CD4-positive, alpha-beta T cell treated with Interleukin-21 for 1 hour (primary cell): ENCODE results near the gene C10orf53.
"Not testable (repeated sequence)": the region's sequence is repeated elsewhere in the genome, so short reads cannot be mapped to it uniquely, and the experiment has no call there.

ENCODE experiments used
- DNase-seq: peaks from one replicate; pipeline ENCODE4 v3.0.0-alpha.2; 2020

C10orf53 gene

GRCh38 chr10:49688261-49688846 is 8.9 kb downstream of the C10orf53 start:
- DNase-seq: no peak

GRCh38 chr10:49688920-49689319 is 9.5 kb downstream of the C10orf53 start:
- DNase-seq: no peak

- DNase-seq: no peak
These were observed 10.5 kb downstream of the C10orf53 start for GRCh38 chr10:49689882-49690510.

DNA sequence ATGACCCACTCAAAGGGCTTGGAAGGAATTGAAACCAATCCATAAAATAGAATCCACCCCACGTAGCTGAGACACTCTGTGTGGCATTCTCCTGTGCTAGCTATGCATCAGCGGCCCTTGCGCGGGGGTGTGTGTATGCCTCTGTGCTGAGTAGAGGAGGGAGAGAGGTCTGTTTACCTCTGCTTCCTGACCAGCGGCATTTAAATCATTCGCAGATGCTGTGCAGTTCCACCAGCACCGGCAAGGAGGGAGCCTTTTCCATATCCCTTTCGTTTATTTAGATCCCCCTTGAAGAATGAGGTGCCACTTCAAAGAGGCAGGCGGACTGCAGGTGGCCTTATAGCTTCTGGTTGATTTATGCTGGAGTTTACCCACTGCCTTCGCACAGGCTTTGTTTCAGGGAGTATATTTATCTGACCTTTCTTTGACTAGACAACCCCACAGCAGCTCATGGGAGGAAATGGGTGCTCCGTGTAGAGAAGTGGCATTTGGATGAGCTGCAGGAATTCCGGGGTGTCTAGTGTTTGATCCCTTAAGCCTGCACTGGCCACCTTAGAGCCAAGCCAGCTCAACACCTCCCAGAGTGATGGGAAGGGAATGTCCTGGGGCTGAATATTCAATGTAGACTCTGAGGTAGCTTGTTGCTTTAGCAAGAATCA is 11.4 kb downstream of the C10orf53 start:
- no peak for DNase-seq

- no peak for DNase-seq
These were observed 12.1 kb downstream of the C10orf53 start for GRCh38 chr10:49691588-49691987.

GRCh38 chr10:49694466-49694865 is 15.0 kb downstream of the C10orf53 start:
- no peak for DNase-seq

GRCh38 chr10:49696311-49696710 is 16.9 kb downstream of the C10orf53 start:
- DNase-seq: no peak

DNA sequence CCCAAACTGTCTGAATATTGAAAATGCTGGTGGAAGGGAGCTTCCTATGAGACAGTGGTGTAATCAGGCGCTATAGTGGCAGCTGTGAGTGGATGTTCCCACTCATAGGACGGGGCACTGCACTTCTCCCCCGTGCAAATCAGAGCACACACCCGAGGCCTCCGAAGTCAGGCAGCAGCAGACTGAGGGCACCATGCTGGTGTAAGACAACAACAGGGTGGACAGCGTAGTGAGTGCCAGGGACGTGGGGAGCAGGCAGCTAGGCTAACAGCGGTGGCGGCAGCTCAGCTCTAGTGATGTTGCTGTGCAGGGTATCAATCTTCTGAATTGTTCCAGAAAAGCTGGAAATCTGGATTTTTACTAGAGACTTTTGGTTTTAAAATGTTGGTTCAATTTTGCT is 19.2 kb downstream of the C10orf53 start:
- no peak for DNase-seq

DNA sequence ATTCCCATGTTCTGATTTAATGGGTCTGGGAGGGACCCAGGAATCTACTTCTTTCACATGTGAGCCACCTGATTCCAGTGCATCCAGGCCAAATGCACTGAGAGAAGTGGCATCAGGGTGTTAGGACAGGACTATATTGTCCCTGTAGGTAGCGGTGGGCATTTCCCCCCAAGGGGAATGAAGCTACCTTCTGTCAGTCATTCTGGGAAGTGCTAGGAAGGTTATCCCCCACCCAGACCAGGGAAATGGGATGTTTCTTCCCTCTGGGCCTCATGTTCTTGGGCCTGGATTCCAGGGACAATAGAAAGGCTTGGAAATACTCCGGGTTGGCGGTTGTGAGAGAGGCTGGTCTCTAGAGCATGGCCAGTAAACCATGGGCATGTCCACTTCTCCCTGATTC is 20.8 kb downstream of the C10orf53 start:
- no peak for DNase-seq

- no peak for DNase-seq
These were observed 21.5 kb downstream of the C10orf53 start for GRCh38 chr10:49700997-49701396.

GRCh38 chr10:49707585-49707984 is 28.1 kb downstream of the C10orf53 start:
- DNase-seq: no peak

DNA sequence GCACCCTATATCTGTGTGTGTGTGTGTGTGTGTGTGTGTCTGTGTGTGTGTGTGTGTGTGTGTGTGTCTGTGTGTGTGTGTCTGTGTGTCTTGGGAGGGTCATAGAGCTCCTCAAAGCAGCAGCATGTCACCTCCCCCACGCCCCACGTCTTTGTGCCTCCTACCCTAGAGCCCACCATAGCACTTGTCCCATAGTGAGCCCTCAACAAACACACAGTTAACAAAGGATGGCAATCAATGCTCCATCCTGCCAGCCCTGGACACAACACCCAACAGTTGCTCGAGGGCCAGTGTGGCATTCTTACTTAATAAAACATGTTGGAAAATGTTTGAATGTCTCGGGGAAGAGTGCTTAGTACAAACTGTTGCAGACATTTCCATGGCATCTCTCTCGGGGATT is 30.5 kb downstream of the C10orf53 start:
- DNase-seq: no peak

DNA sequence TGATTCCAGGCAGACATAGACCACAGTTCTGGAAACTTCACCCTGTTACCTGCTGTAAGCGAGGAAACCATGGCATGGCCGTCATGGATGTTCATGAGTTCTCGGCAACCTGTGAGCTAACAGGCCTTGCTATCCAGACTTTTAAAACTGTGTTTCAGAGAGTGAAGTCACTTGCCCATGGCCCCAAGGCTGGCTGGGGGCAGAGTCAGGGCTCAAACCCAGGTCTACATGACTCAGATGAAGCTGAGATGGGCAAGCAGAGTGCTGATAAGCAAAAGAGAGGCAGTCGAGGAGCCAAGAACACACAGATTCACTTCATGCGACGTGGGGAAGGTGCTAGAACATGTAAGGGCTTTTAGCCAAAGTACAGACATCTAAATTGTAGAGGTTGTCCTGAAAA is 31.5 kb downstream of the C10orf53 start:
- DNase-seq: no peak

DNA sequence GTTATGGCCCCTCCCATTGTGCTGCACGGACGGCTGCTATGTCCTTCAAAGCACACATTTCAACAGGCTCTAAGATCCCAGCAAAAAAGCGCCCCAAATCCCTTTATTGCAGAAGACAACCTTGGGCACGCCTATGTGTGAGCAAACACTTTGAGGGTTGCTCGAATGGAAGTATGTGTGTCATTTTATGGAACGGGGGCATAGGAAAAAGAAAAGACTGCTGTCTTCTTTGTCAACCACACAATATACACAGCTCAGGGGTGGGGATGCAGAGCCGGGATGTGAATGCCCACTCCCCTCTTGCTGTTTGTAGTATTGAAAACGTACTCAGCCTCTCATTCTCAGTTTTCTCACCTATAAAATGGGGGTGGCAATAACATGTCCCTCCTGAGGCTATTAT is 32.0 kb downstream of the C10orf53 start:
- DNase-seq: no peak

GRCh38 chr10:49713266-49713665 is 33.8 kb downstream of the C10orf53 start:
- no peak for DNase-seq

DNA sequence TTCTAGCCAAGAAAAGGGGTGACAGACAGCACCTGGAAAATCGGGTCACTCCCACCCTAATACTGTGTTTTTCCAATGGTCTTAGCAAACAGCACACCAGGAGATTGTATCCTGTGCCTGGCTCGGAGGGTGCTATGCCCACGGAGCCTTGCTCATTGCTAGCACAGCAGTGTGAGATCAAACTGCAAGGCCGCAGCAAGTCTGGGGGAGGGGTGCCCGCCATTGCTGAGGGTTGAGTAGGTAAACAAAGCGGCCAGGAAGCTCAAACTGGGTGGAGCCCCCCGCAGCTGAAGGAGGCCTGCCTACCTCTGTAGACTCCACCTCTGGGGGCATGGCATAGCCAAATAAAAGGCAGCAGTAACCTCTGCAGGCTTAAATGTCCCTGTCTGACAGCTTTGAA is 35.7 kb downstream of the C10orf53 start:
- DNase-seq: not testable (repeated sequence)

DNA sequence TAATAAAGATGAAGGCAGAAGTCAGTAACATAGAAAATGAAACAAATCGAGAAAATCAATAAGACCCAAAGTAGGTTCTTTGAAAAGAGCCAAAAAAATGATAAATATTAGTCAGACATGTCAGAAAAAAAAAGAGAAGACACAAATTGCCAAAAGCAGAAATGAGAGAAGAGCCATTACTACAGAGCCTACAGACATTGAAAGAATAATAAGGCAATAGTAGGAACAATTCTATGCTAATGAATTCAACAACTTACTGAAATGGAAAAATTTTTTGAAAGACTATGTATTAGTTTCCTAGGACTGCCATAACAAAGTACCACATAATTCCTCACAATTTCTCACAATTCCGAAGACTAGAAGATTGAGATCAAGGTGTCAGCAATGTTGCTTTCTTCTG is 47.1 kb downstream of the C10orf53 start:
- no peak for DNase-seq

- no peak for DNase-seq
These were observed 54.4 kb downstream of the C10orf53 start for GRCh38 chr10:49733866-49734265.

GRCh38 chr10:49734676-49735075 is 55.2 kb downstream of the C10orf53 start:
- no peak for DNase-seq

GRCh38 chr10:49735161-49735560 is 55.7 kb downstream of the C10orf53 start:
- no peak for DNase-seq

DNA sequence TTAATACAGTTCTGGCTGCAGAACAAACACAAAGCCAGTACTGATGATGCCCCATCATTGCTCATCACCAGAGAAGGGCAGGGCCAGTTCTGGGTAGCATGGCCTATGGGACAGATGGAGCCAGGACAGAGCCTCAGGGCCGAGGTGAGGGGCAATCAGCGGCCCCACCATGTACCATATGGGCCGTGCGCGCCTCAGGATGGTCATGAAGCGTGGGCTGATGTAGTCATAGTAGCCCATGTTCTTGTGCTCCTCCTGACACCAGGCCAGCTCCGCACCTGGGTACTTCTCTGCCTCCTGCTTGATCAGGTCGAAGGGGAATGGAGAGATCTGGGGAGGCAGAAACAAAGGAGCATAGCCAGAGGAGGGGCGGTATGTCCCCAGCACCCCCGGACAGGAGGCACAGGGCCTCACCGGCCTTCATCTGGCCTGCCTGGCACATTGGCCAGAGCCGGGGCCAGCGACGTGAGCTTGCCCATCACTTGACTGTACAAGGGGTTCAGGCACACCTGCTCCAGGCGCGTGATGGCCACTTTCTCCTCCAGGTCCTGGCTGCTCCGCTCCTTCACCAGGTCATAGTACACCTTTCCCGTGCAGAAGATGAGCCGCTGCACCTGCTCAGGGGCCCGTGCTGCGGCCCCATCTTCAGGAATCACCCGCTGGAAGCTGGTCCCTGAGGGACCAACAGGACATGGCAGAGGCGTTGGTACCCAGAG is 56.6 kb downstream of the C10orf53 start:
- no peak for DNase-seq

DNA sequence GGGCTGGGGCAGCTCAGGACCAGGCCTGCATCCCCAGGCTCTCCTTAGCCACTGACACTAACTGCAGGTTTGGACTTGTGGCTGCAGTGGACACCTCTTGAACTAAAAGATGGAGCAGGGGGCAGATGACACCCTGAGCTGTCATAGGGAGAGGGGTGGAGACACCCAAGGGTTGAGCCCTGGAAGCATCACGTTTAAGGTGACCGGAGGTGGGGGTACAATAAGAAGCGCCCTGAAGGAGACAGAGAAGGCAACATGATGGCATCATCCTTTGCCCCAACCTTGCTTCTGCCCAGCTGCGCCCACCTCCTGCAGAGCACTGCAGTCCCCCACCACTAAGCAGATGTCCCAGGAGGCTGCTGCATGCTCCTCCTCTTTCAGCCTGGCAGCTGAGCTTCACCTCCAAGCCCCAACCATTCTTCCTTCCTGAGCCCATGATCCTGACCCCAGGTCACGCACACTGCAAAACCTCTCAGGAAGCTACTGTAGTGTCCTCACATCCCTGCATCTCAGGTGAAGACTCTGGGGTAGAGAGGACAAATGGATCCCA is 57.2 kb downstream of the C10orf53 start:
- DNase-seq: no peak

DNA sequence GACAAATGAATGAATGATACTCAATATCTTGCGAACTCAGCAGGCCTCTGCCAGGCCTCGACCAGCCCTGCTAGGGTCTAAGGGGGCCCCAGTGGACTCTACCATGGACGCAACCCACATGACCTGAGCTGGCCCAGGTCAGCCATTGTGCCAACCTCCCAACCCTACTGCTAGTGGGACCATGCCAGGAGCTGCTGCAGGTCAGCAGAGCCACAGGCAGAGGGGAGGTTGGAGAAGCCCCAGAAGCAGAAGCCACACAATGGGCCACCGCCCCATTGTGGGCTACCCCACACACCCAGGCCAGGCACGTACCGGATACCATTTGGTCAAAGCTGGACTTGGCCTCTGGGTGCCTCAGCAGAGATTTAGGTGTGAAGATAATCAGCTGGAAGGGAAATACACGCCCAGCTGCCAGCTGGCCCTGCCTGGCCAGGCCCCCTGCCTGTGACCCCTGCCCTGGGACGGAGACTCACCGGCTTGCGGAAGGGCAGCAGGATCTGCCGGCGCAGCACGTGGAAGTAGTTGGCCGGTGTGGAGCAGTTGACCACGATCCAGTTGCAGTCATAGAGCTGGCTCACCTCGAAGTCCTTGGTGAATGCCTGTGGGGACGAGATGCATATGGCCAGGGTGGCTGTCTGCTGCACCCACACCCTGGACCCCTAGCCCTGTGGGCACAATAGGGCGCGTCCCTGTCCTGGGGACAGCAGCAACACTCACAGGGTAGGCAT is 58.2 kb downstream of the C10orf53 start:
- no peak for DNase-seq
